CD4-positive, alpha-beta T cell (primary cell): ENCODE measurements around the gene CILP. TPM values are rescaled to one million over a fixed set of nuclear protein-coding genes. Genes with fewer than 3 reads are reported as not detected.

Experiments
- ATAC-seq: fragments of 200-7000 bp; cut with Tn5 transposase; one replicate; pipeline ENCODE4 v1.10.0; 2022; ENCODE audit warnings: mild to moderate bottlenecking; ENCODE audit not compliant: poor library complexity
- CTCF ChIA-PET: fragments of 350-600 bp; sonication (Branson Sonifier 250); formaldehyde crosslinking; loops from one replicate; lab custom pipeline; 2021; ENCODE audit warnings: antibody characterized with exemption, inconsistent platforms; lab: Charles Lee
- POLR2A ChIA-PET: fragments of 350-600 bp; sonication (Branson Sonifier 250); formaldehyde crosslinking; loops from one replicate; lab custom pipeline; 2021; ENCODE audit warnings: antibody characterized with exemption, inconsistent platforms; lab: Charles Lee
- DNase-seq, 14 experiments: peaks; one replicate each; pipeline ENCODE4 v3.0.0-alpha.2; 2013 to 2020; ENCODE audit warnings: mixed read lengths in 2 of 14
- H3K27ac ChIP-seq, 2 donors: one replicate each; pipeline versions ENCODE4 v1.5.1 to v1.7.0; 2013; ENCODE audit warnings: low read length in 2 of 2, low read depth in 1 of 2, mild to moderate bottlenecking in 1 of 2
- H3K27me3 ChIP-seq, 2 experiments: 1 replicate in 1 of 2; 2 replicates in 1 of 2; pipeline versions ENCODE4 v1.6.1 to v1.7.0; 2013; ENCODE audit warnings: low read length in 2 of 2, control low read depth in 1 of 2, mild to moderate bottlenecking in 1 of 2, moderate library complexity in 1 of 2; ENCODE audit not compliant: insufficient read depth in 2 of 2, control insufficient read depth in 1 of 2
- H3K36me3 ChIP-seq: one replicate; pipeline ENCODE4 v1.6.1; 2013; ENCODE audit warnings: low read length, control low read depth; ENCODE audit not compliant: insufficient read depth
- H3K4me1 ChIP-seq: one replicate; pipeline ENCODE4 v1.6.1; 2013; ENCODE audit warnings: low read length, control low read depth; ENCODE audit not compliant: insufficient read depth
- H3K4me3 ChIP-seq: one replicate; pipeline ENCODE4 v1.5.1; 2013; ENCODE audit warnings: mild to moderate bottlenecking, low read length, moderate library complexity
- H3K9me3 ChIP-seq, 2 experiments: 1 replicate in 1 of 2; 2 replicates in 1 of 2; pipeline versions ENCODE4 v1.6.1 to v1.7.0; 2013; ENCODE audit warnings: low read length in 2 of 2, mild to moderate bottlenecking in 2 of 2, control low read depth in 1 of 2, moderate library complexity in 1 of 2; ENCODE audit not compliant: control insufficient read depth in 1 of 2, insufficient read depth in 1 of 2
- H3K27ac Mint-ChIP-seq: one replicate; pipeline ENCODE4 v1.8.0; 2020; ENCODE audit warnings: mixed read lengths
- H3K27me3 Mint-ChIP-seq: one replicate; pipeline ENCODE4 v1.8.0; 2021; ENCODE audit warnings: mixed read lengths
- H3K36me3 Mint-ChIP-seq: one replicate; pipeline ENCODE4 v1.8.0; 2021; ENCODE audit warnings: low read depth, mixed read lengths
- H3K4me1 Mint-ChIP-seq: one replicate; pipeline ENCODE4 v1.8.0; 2021; ENCODE audit warnings: low read depth, mixed read lengths
- H3K4me3 Mint-ChIP-seq: one replicate; pipeline ENCODE4 v1.8.0; 2020; ENCODE audit warnings: mild to moderate bottlenecking, mixed read lengths
- H3K9me3 Mint-ChIP-seq: one replicate; pipeline ENCODE4 v1.8.0; 2020; ENCODE audit warnings: mixed read lengths
- intact Hi-C, 2 experiments: fragments of 100-400 bp; cut with DNase I in 1 of 2; cut with micrococcal nuclease in 1 of 2; formaldehyde crosslinking; loops; one replicate each; pipeline versions ENCODE4 v1.15.1 to v1.9.0; 2023 to 2025; cut with DNase I, micrococcal nuclease
- total RNA-seq, 174 experiments: library from RNA in 2 of 174; stranded (reverse) in 2 of 174; gene quantifications; one replicate each; pipeline ENCODE4 v1.2.3 and lab custom pipeline; 2021 to 2026
- TF ChIP-seq, protein P1 (sequence below): fragments of 200-600 bp; IDR thresholded peaks from one replicate; pipeline ENCODE4 v1.8.0; 2022; ENCODE audit warnings: antibody characterized with exemption, mild to moderate bottlenecking

The CILP gene
- total RNA-seq, 2 experiments from 2014 or later: 0.31 to 0.33 TPM

GRCh38 chr15:65246939-65247338 lies 35.7 kb upstream of the CILP start:
- peaks cover 2% of the 10 kb centered on the region for H3K4me1 ChIP-seq
- Mint-ChIP-seq H3K27me3 (no peaks in the 10 kb centered on the region), H3K27ac (no peak overlapping the region), H3K36me3 (peaks cover 20% of the 10 kb centered on the region), H3K9me3 (no peaks in the 10 kb centered on the region), H3K4me3 (no peak overlapping the region), H3K4me1 (peaks cover 5% of the 10 kb centered on the region)
- ATAC-seq (no peak), DNase-seq (no peak)
- TF ChIP-seq, protein P1, sequence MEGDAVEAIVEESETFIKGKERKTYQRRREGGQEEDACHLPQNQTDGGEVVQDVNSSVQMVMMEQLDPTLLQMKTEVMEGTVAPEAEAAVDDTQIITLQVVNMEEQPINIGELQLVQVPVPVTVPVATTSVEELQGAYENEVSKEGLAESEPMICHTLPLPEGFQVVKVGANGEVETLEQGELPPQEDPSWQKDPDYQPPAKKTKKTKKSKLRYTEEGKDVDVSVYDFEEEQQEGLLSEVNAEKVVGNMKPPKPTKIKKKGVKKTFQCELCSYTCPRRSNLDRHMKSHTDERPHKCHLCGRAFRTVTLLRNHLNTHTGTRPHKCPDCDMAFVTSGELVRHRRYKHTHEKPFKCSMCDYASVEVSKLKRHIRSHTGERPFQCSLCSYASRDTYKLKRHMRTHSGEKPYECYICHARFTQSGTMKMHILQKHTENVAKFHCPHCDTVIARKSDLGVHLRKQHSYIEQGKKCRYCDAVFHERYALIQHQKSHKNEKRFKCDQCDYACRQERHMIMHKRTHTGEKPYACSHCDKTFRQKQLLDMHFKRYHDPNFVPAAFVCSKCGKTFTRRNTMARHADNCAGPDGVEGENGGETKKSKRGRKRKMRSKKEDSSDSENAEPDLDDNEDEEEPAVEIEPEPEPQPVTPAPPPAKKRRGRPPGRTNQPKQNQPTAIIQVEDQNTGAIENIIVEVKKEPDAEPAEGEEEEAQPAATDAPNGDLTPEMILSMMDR: no peak
- POLR2A ChIA-PET: no interaction called here
- H3K4me3 ChIP-seq: no peak overlapping the region
- CTCF ChIA-PET: no interaction called here
- no peaks in the 10 kb centered on the region for H3K9me3 ChIP-seq
- no peaks in the 10 kb centered on the region for H3K27me3 ChIP-seq
- no peak overlapping the region for H3K27ac ChIP-seq
- peaks cover 9% of the 10 kb centered on the region for H3K36me3 ChIP-seq
- intact Hi-C loops: no loop called here

- no peak overlapping the region for H3K27ac Mint-ChIP-seq
- peaks cover 20% of the 10 kb centered on the region for H3K36me3 Mint-ChIP-seq
- Histone ChIP-seq H3K9me3 (no peaks in the 10 kb centered on the region), H3K4me3 (no peak overlapping the region), H3K4me1 (peaks cover 2% of the 10 kb centered on the region), H3K36me3 (peaks cover 9% of the 10 kb centered on the region), H3K27me3 (no peaks in the 10 kb centered on the region), H3K27ac (no peak overlapping the region)
- ChIA-PET CTCF (no interaction called here), POLR2A (no interaction called here)
- DNase-seq (no peak), ATAC-seq (no peak)
- intact Hi-C loops: no loop called here
- TF ChIP-seq, protein P1: no peak
- no peaks in the 10 kb centered on the region for H3K27me3 Mint-ChIP-seq
- H3K9me3 Mint-ChIP-seq: no peaks in the 10 kb centered on the region
- H3K4me1 Mint-ChIP-seq: peaks cover 5% of the 10 kb centered on the region
- H3K4me3 Mint-ChIP-seq: no peak overlapping the region
These were observed 34.9 kb upstream of the CILP start for GRCh38 chr15:65246026-65246714.

DNA sequence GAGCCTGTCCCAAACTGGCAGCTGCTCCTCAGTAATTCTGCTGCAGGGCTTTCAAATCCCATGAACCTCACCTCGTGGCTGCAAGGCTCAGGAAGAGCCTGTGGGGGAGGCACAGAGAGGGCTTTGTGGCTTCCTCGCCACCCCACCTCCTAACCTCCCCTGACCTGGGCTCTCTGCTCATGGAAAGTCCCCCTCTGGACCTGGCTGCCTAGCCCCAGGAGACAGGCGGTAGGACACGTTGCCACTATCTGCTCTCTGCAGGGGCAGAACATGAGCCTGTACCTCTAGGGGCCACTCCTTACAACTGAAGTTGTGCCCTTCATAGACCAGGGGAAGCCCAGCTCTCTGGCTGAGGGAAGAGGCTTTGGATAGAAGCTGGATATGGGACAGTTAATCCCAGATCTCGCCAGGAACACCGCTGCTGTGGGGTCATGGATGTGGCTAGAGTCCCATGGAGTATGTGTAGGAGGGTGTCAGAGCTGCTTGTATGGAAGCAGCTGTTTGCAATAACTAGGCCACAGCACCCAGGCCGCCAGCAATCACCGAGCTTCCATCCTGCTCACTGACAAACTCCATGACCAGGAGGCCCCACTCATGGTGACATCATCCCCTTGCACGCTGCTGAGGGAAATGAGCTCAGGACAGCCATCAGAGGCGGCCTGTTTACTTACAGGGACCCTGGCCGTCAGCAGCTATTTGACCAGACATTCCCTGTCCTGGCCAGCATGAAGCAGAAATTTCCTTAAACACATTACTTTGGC lies 34.0 kb upstream of the CILP start:
- DNase-seq (no peak), ATAC-seq (no peak)
- ChIA-PET CTCF (no interaction called here), POLR2A (no interaction called here)
- H3K4me3 ChIP-seq: no peak overlapping the region
- no peak overlapping the region for H3K27ac ChIP-seq
- peaks cover 20% of the 10 kb centered on the region for H3K36me3 Mint-ChIP-seq
- H3K36me3 ChIP-seq: peaks cover 9% of the 10 kb centered on the region
- H3K4me1 Mint-ChIP-seq: peaks cover 1% of the 10 kb centered on the region
- H3K27me3 ChIP-seq: no peaks in the 10 kb centered on the region
- TF ChIP-seq, protein P1: no peak
- H3K4me1 ChIP-seq: peaks cover 2% of the 10 kb centered on the region
- no peaks in the 10 kb centered on the region for H3K9me3 Mint-ChIP-seq
- intact Hi-C loops: no loop called here
- no peaks in the 10 kb centered on the region for H3K9me3 ChIP-seq
- H3K27me3 Mint-ChIP-seq: no peaks in the 10 kb centered on the region
- H3K27ac Mint-ChIP-seq: no peak overlapping the region
- no peak overlapping the region for H3K4me3 Mint-ChIP-seq
